Measurements from ENCODE around the gene CHURC1.
A peak's percentile ranks its signal among the peaks of the same experiment; 100 is the strongest.
"Not testable (repeated sequence)": the region's sequence is repeated elsewhere in the genome, so short reads cannot be mapped to it uniquely, and the experiment has no call there.

CHURC1 gene

DNA sequence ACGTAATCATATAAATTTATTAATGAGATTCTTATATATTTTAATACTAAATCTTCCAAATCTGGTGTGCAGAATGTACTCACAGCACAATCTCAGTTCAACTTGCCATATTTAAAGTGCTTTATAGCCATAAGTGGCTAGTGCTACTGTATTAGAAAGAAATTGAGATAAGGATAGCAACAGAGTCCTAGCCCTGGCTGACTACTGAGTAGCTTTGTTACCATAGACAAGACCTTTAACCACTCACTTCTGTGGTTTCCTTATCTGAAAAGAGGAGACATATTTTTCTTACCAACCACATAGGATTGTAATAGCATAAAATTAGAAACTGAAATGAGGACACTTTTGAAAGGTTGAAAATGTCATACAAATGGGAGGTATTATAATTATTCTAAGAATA lies 2.0 kb upstream of the CHURC1 start:
- DNase-seq: no peak

DNA sequence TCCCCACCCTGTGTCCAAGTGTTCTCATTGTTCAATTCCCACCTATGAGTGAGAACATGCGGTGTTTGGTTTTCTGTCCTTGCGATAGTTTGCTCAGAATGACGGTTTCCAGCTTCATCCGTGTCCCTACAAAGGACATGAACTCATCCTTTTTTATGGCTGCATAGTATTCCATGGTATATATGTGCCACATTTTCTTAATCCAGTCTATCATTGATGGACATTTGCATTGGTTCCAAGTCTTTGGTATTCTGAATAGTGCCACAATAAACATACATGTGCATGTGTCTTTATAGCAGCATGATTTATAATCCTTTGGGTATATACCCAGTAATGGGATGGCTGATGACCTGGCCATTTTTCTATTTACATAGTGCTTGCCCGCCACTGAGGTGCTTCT lies 778 bp upstream of the CHURC1 start:
- not testable (repeated sequence) for DNase-seq

DNA sequence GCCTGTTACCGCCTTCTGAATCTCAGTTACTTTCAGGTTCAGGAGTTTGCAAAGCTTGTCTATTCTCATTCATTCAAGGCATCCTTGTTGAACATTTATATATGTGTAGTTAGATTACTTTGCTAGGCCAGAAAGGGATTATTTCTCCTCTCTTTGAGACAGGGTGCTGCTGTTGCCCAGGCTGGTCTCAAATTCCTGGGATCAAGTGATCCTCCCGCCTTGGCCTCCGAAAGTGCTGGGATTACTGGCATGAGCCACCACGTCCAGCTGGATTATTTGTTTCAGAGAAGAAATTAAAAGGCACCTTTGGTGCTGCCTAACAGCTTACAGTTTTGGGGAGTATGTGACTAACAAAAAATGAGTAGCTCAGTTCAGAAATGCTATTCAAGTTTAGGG lies 772 bp downstream of the CHURC1 start:
- no peak for DNase-seq

DNA sequence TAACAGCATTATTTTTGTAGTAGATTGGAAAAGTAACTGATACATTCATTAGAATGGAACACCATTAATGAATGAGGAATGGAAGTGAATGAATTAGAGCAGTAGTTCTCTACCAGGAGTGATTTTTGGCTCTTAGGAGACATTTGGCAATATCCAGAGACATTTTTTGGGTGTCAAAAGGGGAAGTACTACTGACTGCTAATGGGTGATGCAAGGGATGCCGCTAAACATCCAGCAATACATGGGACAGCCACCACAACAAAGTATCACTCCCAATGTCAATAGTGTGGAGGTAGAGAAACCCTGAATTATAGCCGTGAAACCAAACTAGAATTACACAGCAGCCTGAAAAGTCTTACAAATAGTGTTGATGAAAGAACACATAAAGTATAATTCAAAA lies 1.5 kb downstream of the CHURC1 start:
- no peak for DNase-seq

GRCh38 chr14:64918216-64918615 lies 4.0 kb downstream of the CHURC1 start:
- DNase-seq: no peak

- DNase-seq: no peak
Observed at GRCh38 chr14:64919215-64919614, 5.0 kb downstream of the CHURC1 start.

DNA sequence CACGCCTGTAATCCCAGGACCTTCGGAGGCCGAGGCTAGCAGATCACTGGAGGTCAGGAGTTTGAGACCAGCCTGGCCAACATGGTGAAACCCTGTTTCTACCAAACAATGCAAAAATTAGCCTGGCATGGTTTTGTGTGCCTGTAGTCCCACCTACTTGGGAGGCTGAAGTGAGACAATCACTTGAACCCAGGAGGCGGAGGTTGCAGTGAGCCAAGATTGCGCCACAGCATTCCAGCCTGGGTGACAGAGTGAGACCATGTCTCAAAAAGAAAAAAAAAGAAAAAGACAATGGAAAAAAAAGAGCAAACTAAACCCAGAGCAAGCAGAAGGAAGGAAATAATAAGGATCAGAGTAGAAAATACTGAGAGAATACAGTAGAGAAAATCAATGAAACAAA lies 5.4 kb downstream of the CHURC1 start:
- DNase-seq: no peak

GRCh38 chr14:64920465-64920864 lies 6.2 kb downstream of the CHURC1 start:
- no peak for DNase-seq

DNA sequence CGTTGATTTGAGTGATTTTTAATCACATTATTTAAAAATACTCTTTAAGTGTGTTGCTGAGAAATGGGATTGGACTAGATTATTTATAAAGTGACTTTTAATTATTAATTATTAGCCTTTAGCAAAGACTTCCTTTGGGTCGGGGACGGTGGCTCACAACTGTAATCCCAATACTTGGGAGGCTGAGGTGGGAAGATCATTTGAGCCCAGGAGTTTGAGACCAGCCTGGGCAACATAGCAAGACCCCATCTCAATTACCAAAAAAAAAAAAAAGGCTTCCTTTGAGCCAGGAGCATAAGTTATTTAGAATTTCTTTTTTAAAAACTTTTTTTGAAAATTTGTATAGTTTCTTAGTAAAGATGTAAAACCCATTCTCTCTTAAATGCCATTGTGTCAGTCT lies 8.8 kb downstream of the CHURC1 start:
- no peak for DNase-seq

- no peak for DNase-seq
Observed at GRCh38 chr14:64926398-64926995, 12.2 kb downstream of the CHURC1 start.

DNA sequence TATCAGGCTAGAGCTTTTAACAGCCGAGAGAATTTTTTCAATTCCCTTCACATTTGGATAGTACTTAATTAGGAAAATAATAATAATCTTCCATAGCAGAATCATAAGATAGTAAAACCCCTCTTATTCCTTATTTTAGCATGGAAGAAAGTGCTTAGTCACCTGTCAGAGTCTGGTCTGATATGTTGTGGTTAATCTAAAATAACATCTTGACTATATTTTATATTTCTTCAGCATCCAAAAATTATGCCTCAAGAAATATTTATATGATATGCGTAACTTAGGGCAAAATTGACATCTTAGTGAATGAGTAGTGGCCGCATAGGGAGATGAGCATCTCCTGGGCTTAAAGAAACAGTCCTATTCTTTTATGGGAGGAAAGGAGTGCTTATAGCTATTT lies 12.8 kb downstream of the CHURC1 start:
- DNase-seq: no peak

DNA sequence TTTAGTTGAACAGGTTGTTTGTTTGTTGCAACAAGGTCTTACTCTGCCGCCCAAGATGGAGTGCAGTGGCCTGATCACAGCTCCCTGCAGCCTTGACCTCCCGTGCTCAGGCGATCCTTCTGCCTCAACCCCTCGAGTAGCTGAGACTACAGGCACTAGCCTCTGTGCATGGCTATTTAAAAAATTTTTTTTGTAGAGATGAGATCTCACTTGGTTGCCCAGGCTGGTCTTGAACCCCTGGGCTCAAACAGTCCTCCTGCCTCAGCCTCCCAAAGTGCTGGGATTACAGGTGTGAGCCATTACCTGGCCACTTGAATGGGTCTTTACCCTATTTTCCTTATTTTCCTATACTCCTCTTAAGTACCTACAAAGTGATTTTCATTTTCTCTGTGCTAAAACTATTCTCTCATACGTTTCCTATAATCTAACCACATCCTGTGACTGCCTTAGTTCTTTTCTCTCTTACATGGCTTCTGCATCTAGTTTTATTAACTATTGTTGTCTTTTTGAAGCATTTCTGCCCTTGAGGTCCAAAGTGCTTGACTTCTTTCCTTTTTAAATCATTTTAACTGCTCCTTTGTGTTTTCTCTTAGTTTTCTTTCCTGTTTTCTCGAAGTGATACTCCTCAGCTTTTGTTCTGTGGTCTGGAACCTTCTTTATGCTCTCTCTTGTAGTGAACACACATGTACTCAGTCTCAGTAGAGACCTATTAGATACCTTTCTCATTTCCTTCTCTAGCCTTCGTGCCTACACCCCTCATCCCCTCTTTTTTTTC lies 14.2 kb downstream of the CHURC1 start:
- no peak for DNase-seq

DNA sequence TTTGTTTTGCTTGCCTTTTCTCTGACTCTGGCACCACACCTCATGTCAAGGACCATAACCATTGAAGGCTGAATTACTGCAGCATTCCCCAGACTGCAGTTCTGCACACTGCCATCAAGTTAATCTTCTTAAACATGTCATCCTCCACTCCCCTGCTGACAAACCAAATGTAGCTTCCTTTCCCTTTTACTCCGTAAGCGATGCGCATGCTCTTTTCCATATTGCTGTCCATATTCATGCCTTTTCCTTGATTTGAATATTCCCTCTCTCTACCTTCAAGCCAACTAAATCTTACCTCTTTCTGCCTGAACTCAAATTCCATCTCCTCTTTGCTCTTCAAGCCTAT lies 14.7 kb downstream of the CHURC1 start:
- DNase-seq: no peak

DNA sequence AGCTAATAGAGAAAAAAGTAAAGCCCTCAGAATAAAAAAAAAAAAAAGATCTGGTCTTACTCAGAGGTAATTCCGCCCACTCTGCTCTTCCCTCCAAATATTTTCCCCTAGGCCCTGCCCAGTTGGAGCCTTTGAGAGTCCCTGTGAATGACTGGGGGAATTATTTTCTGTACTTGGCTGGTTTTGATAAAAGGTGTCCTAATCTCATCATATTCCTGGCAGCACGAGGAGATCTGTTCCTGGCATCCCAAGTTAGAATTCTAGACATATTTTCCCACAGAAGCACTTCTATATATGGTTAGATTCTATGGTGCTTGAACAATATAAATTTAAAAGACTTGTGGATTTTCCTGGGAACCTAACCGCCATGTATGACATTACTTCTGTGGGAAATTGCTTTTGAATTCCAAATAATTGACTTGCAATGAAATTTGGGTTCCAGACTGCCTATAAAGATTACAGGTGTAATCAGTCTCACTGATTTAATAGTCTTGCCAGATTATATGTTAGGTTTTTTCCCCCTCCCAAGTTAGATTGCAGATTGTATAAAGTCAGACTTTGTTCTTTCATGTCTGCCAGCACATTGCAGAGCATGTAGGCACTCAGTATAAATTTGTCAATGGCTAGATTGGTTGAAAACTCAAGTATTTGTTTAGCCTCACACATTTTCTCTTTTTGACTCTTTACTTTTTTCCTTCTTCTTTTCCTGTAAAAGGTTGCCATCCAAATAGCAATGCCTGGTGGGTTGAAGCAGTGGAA lies 16.0 kb downstream of the CHURC1 start:
- DNase-seq: no peak

- DNase-seq: no peak
Observed at GRCh38 chr14:64931123-64931522, 16.9 kb downstream of the CHURC1 start.

DNA sequence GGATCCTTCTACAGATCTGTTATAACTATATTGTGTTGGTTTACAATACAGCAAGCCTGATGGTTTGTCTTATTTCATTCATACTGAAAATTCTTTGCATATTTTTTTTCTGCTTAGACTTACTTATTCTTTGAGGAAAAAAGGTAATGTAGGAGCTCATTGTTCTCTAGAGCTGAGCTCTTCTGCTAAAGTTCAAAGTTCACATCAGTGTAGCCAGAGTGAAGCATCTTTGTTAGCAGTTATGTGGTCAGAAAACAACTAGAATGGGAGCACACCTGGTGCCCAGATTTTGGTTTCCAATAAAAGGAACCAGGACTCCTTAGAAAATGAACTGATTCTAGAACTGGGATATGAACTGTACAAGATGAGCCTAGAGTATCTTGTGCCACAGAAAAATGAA lies 18.0 kb downstream of the CHURC1 start:
- no peak for DNase-seq

- DNase-seq: no peak
Observed at GRCh38 chr14:64934338-64934929, 20.2 kb downstream of the CHURC1 start.

GRCh38 chr14:64935508-64935907 lies 21.3 kb downstream of the CHURC1 start:
- no peak for DNase-seq

DNA sequence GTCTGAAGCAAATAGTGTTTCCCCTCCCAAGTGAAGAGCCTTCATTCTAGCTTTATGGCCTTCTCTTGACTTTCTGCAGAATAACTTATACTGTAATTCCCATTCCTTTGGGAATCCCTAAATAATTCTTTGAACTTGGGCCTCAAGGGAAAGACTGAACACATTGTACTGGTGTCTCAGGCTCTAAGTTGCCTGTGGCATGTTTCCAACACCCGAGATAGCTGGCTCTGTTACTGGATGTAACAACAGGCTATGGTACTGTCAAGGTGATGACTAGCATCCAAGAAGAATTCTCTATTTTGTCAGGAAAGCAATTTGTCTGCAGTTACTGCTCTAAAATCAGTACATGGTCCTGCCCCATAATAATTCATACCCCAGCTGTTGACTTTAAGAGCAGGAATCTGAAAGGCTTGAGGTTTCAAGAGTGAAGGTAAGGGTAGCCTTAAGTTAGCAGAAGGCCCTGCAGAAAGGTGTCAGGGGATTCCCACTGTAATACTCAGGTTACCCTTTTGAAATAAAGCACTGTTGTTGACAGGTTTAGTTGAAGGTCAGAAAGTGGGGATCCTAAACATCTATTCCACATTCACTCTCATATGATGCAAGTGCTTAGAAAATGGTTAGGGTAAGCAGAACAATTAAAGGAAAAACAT lies 23.0 kb downstream of the CHURC1 start:
- DNase-seq: no peak

DNA sequence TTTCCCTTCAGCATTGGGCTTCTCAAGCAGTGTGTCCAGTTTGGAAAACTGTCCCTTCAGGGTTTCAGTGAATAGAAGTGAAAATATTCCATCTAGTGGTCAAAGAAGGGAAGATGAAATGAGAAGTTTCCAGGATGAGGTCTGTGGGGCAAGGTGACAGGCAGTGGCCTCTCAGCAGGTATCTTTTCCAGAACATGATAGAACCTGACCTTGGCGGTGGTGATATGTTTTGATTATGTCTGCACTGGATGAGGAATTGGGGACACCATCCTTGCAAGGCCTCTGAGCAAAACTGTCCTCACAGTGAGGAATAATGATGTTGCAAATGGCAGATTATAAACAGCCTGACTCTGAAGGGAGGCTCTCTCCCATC lies 23.6 kb downstream of the CHURC1 start:
- peak; percentile 11 for DNase-seq

GRCh38 chr14:64938972-64939816 lies 24.9 kb downstream of the CHURC1 start:
- peak; percentile 76 for DNase-seq

DNA sequence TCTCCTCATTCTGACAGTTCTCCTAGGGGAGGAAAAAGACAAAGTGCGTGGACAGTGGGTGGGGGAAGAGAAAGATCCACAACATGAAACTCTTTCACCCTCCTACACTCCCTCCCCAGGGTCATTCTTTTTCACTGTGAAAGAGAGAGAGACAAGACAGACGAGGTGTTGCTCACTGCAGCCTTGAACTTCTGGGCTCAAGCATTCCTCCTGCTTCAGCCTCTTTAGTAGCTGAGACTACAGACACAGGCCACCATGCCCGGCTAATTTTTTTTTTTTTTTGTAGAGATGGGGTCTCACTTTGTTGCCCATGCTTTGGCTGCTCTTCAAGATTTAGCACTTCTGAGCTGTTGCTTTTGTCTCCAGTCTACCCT lies 25.5 kb downstream of the CHURC1 start:
- no peak for DNase-seq

Measured in NCI-H345 (cell line).